Activated T-helper 2 cell treated with anti-CD3 and anti-CD28 coated beads, Interferon-gamma antibody, Interleukin-2, Interleukin-4, amounts not matched to agents 10 μg/mL and 5 μg/mL and 100 μg/mL, durations not matched to agents 14 hours and 24 hours and 36 hours (primary cell): Measurements from ENCODE around the gene MRPL17. TPM values are rescaled to one million over a fixed set of nuclear protein-coding genes. Genes with fewer than 3 reads are reported as not detected.
A peak's percentile ranks its signal among the peaks of the same experiment; 100 is the strongest.
"Not testable (repeated sequence)": the region's sequence is repeated elsewhere in the genome, so short reads cannot be mapped to it uniquely, and the experiment has no call there.

ENCODE experiments used
- DNase-seq: peaks from one replicate; pipeline ENCODE4 v3.0.0; 2021; ENCODE audit warnings: low spot score
- H3K27ac Mint-ChIP-seq: one replicate; pipeline ENCODE4 v1.8.0; 2021; ENCODE audit warnings: mixed read lengths
- H3K27me3 Mint-ChIP-seq: one replicate; pipeline ENCODE4 v1.8.0; 2021; ENCODE audit warnings: low read depth, mixed read lengths
- H3K36me3 Mint-ChIP-seq: one replicate; pipeline ENCODE4 v1.8.0; 2021; ENCODE audit warnings: low read depth, mixed read lengths
- H3K4me1 Mint-ChIP-seq: one replicate; pipeline ENCODE4 v1.8.0; 2021; ENCODE audit warnings: low read depth, mixed read lengths
- H3K4me3 Mint-ChIP-seq: one replicate; pipeline ENCODE4 v1.8.0; 2021; ENCODE audit warnings: low read depth, mild to moderate bottlenecking, moderate library complexity, mixed read lengths
- H3K9me3 Mint-ChIP-seq: one replicate; pipeline ENCODE4 v1.8.0; 2021; ENCODE audit warnings: mixed read lengths
- intact Hi-C: fragments of 100-400 bp; cut with micrococcal nuclease; formaldehyde crosslinking; loops from one replicate; pipeline ENCODE4 v1.15.1; 2023
- total RNA-seq: library from RNA; stranded (reverse); gene quantifications from 2 replicates; pipeline ENCODE4 v1.2.3, GENCODE V29; 2022

MRPL17 gene
- total RNA-seq = 103 and 108 TPM in 2 replicates

- peak; percentile 100 for DNase-seq
- intact Hi-C loops = loop anchor here (1.0 to 10.0 kb wide), 10 partner anchors 11 to 268 kb away; partner anchors contain the start of genes APBB1, ARFIP2, ILK and RRP8
- no peaks in the 10 kb centered on the region for H3K27me3 Mint-ChIP-seq
- H3K9me3 Mint-ChIP-seq = no peaks in the 10 kb centered on the region
- H3K4me3 Mint-ChIP-seq = peak within 1 kb of the TSS; percentile 97
- H3K36me3 Mint-ChIP-seq = peaks cover 38% of the 10 kb centered on the region
- peak within 1 kb of the TSS; percentile 98 for H3K27ac Mint-ChIP-seq
- peaks cover 20% of the 10 kb centered on the region for H3K4me1 Mint-ChIP-seq
These were observed at the start of gene MRPL17 for GRCh38 chr11:6682936-6683861. TSS of gene MRPL17 (minus strand) at chr11:6683340. CDS start at chr11:6683296, 44 bp downstream.

- peaks cover 15% of the 10 kb centered on the region for H3K4me1 Mint-ChIP-seq
- H3K9me3 Mint-ChIP-seq = peaks cover 36% of the 10 kb centered on the region
- intact Hi-C loops = no loop called here
- H3K4me3 Mint-ChIP-seq = no peak overlapping the region
- H3K27me3 Mint-ChIP-seq = no peaks in the 10 kb centered on the region
- peaks cover 88% of the 10 kb centered on the region for H3K36me3 Mint-ChIP-seq
- H3K27ac Mint-ChIP-seq = no peak overlapping the region
- no peak for DNase-seq
These were observed 45.0 kb upstream of the MRPL17 start for GRCh38 chr11:6727971-6728760.

GRCh38 chr11:6725386-6725896 lies 42.3 kb upstream of the MRPL17 start:
- peaks cover 91% of the 10 kb centered on the region for H3K36me3 Mint-ChIP-seq
- no peak overlapping the region for H3K4me3 Mint-ChIP-seq
- peaks cover 29% of the 10 kb centered on the region for H3K4me1 Mint-ChIP-seq
- intact Hi-C loops = no loop called here
- H3K9me3 Mint-ChIP-seq = peaks cover 58% of the 10 kb centered on the region
- no peak overlapping the region for H3K27ac Mint-ChIP-seq
- no peak for DNase-seq
- H3K27me3 Mint-ChIP-seq = no peaks in the 10 kb centered on the region

GRCh38 chr11:6724013-6724412 lies 40.9 kb upstream of the MRPL17 start:
- H3K4me3 Mint-ChIP-seq = no peak overlapping the region
- H3K4me1 Mint-ChIP-seq = peaks cover 34% of the 10 kb centered on the region
- intact Hi-C loops = no loop called here
- peaks cover 98% of the 10 kb centered on the region for H3K36me3 Mint-ChIP-seq
- no peak for DNase-seq
- H3K27ac Mint-ChIP-seq = no peak overlapping the region
- no peaks in the 10 kb centered on the region for H3K27me3 Mint-ChIP-seq
- H3K9me3 Mint-ChIP-seq = peaks cover 72% of the 10 kb centered on the region

- no peaks in the 10 kb centered on the region for H3K27me3 Mint-ChIP-seq
- peaks cover 76% of the 10 kb centered on the region for H3K9me3 Mint-ChIP-seq
- H3K27ac Mint-ChIP-seq = no peak overlapping the region
- H3K4me1 Mint-ChIP-seq = peaks cover 25% of the 10 kb centered on the region
- intact Hi-C loops = no loop called here
- peaks cover 94% of the 10 kb centered on the region for H3K36me3 Mint-ChIP-seq
- DNase-seq = no peak
- no peak overlapping the region for H3K4me3 Mint-ChIP-seq
These were observed 38.2 kb upstream of the MRPL17 start for GRCh38 chr11:6721343-6721742.

- H3K4me1 Mint-ChIP-seq = peaks cover 25% of the 10 kb centered on the region
- intact Hi-C loops = no loop called here
- H3K27ac Mint-ChIP-seq = no peak overlapping the region
- no peak for DNase-seq
- H3K9me3 Mint-ChIP-seq = peaks cover 64% of the 10 kb centered on the region
- H3K36me3 Mint-ChIP-seq = peaks cover 95% of the 10 kb centered on the region
- H3K27me3 Mint-ChIP-seq = no peaks in the 10 kb centered on the region
- H3K4me3 Mint-ChIP-seq = no peak overlapping the region
These were observed 36.4 kb upstream of the MRPL17 start for GRCh38 chr11:6719576-6719975.

GRCh38 chr11:6717426-6717825 lies 34.3 kb upstream of the MRPL17 start:
- Mint-ChIP-seq H3K27me3 (no peaks in the 10 kb centered on the region), H3K4me1 (peaks cover 19% of the 10 kb centered on the region), H3K27ac (no peak overlapping the region), H3K36me3 (peaks cover 77% of the 10 kb centered on the region), H3K9me3 (peaks cover 48% of the 10 kb centered on the region), H3K4me3 (no peak overlapping the region)
- no peak for DNase-seq
- intact Hi-C loops = no loop called here

GRCh38 chr11:6711552-6711951 lies 28.4 kb upstream of the MRPL17 start:
- H3K36me3 Mint-ChIP-seq = peaks cover 28% of the 10 kb centered on the region
- intact Hi-C loops = loop anchor here (2.0 kb wide), 1 partner anchor 45 kb away; no protein-coding TSS in a partner anchor
- not testable (repeated sequence) for DNase-seq, H3K27me3 Mint-ChIP-seq, H3K4me3 Mint-ChIP-seq, H3K27ac Mint-ChIP-seq, H3K9me3 Mint-ChIP-seq, H3K4me1 Mint-ChIP-seq

GRCh38 chr11:6708876-6709275 lies 25.7 kb upstream of the MRPL17 start:
- intact Hi-C loops = no loop called here
- peaks cover 8% of the 10 kb centered on the region for H3K4me1 Mint-ChIP-seq
- no peaks in the 10 kb centered on the region for H3K9me3 Mint-ChIP-seq
- H3K27ac Mint-ChIP-seq = no peak overlapping the region
- H3K27me3 Mint-ChIP-seq = no peaks in the 10 kb centered on the region
- peaks cover 13% of the 10 kb centered on the region for H3K36me3 Mint-ChIP-seq
- no peak overlapping the region for H3K4me3 Mint-ChIP-seq
- DNase-seq = no peak

GRCh38 chr11:6705905-6706535 lies 22.9 kb upstream of the MRPL17 start:
- H3K9me3 Mint-ChIP-seq = no peaks in the 10 kb centered on the region
- intact Hi-C loops = loop anchor here (1.0 kb wide), 1 partner anchor 175 kb away; no protein-coding TSS in a partner anchor
- H3K36me3 Mint-ChIP-seq = peaks cover 5% of the 10 kb centered on the region
- no peaks in the 10 kb centered on the region for H3K27me3 Mint-ChIP-seq
- peaks cover 8% of the 10 kb centered on the region for H3K4me1 Mint-ChIP-seq
- peak; percentile 16 for DNase-seq
- no peak overlapping the region for H3K27ac Mint-ChIP-seq
- H3K4me3 Mint-ChIP-seq = no peak overlapping the region

- intact Hi-C loops = no loop called here
- no peak for DNase-seq
- Mint-ChIP-seq H3K27ac (no peak overlapping the region), H3K9me3 (no peaks in the 10 kb centered on the region), H3K4me1 (peaks cover 8% of the 10 kb centered on the region), H3K4me3 (no peak overlapping the region), H3K36me3 (peaks cover 5% of the 10 kb centered on the region), H3K27me3 (no peaks in the 10 kb centered on the region)
These were observed 20.3 kb upstream of the MRPL17 start for GRCh38 chr11:6703247-6704063.

- H3K27me3 Mint-ChIP-seq, H3K9me3 Mint-ChIP-seq, H3K27ac Mint-ChIP-seq, H3K4me1 Mint-ChIP-seq, H3K36me3 Mint-ChIP-seq, DNase-seq, H3K4me3 Mint-ChIP-seq, intact Hi-C loops: not testable (repeated sequence)
These were observed 18.8 kb upstream of the MRPL17 start for GRCh38 chr11:6701955-6702354.
